AG04449 (cell line): ENCODE data around the gene TTLL11.

Source experiments
- CTCF ChIA-PET: fragments of 350-600 bp; formaldehyde crosslinking; extraction: SDS; loops from one replicate; lab custom pipeline; 2021; ENCODE audit warnings: antibody characterized with exemption; lab: Yijun Ruan, JAX
- POLR2A ChIA-PET: fragments of 400-600, 350-600 bp; formaldehyde crosslinking; extraction: SDS; loops from one replicate; lab custom pipeline; 2020; ENCODE audit warnings: antibody characterized with exemption, inconsistent platforms; lab: Yijun Ruan, JAX
- DNase-seq: peaks from one replicate; pipeline ENCODE4 v3.0.0-alpha.2; 2010; ENCODE audit warnings: low read depth, low spot score
- H3K4me3 ChIP-seq: 2 replicates; pipeline ENCODE4 v1.5.1; 2011; ENCODE audit warnings: low read depth, mild to moderate bottlenecking, control low read depth, low read length
- CTCF ChIP-seq: IDR thresholded peaks from one replicate; pipeline ENCODE4 v1.5.1; 2011; ENCODE audit warnings: mild to moderate bottlenecking, moderate library complexity, low read length, control low read depth, inconsistent platforms; ENCODE audit not compliant: insufficient read depth; ENCODE audit errors: missing control alignments

The TTLL11 gene

DNA sequence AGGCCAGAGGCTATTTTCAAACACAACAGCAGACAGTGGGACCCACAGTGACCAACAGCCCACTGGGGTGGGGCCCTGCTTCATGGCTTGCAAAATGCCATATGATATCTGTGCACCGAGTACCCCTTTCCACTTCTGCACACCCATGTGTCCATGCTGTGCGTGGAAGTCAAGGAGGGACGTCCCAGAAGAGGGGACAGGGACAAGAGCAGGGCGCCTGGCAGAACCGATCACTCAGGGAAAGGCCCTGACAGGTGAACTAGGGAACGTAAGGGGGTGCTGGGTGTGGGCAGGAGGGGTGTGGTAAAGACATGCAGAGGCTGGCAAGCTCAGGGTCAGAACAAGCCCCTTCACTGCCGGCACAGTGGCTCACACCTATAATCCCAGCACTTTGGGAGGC, 7.6 kb upstream of the TTLL11 start:
- no peak overlapping the region for H3K4me3 ChIP-seq
- no peak for TF ChIP-seq CTCF

GRCh38 chr9:122099271-122099869, 6.3 kb upstream of the TTLL11 start:
- H3K4me3 ChIP-seq: no peak overlapping the region

More for the DNA sequence above, 7.6 kb upstream of the TTLL11 start:
- DNase-seq: no peak
- POLR2A ChIA-PET: no interaction called here
- CTCF ChIA-PET: interaction anchor here (0.7 to 4.6 kb wide), 11 partner anchors 10 to 710 kb away, joined by 3 to 93 read pairs (median 4); no protein-coding TSS in a partner anchor

DNA sequence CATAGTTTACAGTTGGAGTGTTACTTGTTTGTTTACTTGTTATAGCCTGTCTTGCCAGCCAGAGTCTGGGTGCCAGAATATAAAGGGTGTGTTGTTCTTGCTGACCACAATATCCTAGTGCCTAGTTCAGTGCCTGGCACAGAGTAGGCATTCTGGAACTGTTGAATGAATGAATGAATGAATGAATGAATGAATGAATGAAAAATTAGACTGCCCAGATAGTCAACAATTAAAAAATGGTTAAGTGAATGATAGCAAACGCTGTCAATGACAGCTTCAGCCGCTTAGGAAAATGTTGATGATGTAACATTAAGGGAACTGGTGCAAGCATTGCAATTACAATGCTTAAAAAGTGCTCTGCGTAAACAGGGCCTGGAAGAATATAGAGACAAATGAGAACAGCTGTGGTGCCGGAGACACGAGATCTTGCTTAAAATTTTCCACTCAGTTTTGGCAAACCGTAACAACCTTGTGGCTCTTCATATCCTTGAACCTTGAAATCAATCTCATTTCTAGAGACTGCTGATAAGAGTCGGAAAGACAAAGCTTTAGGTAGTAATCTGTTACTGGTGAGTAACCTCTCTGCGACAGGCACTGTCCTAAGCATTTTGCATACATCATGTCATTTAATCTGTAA, 4.7 kb upstream of the TTLL11 start:
- CTCF ChIA-PET: interaction anchor here (0.7 to 10.2 kb wide), 38 partner anchors 9 to 719 kb away, joined by 3 to 692 read pairs (median 6); no protein-coding TSS in a partner anchor
- POLR2A ChIA-PET: no interaction called here
- TF ChIP-seq CTCF: no peak
- no peak for DNase-seq
- no peak overlapping the region for H3K4me3 ChIP-seq

More at GRCh38 chr9:122099271-122099869, 6.3 kb upstream of the TTLL11 start:
- POLR2A ChIA-PET: interaction anchor here (0.7 to 1.1 kb wide), 3 partner anchors 24 to 165 kb away, joined by 3 to 4 read pairs (median 3); partner anchors contain the start of genes MRRF and RBM18
- CTCF ChIA-PET: interaction anchor here (0.6 to 10.2 kb wide), 67 partner anchors 10 to 1269 kb away, joined by 3 to 692 read pairs (median 5); no protein-coding TSS in a partner anchor
- peak; percentile 73 for TF ChIP-seq CTCF
- no peak for DNase-seq

DNA sequence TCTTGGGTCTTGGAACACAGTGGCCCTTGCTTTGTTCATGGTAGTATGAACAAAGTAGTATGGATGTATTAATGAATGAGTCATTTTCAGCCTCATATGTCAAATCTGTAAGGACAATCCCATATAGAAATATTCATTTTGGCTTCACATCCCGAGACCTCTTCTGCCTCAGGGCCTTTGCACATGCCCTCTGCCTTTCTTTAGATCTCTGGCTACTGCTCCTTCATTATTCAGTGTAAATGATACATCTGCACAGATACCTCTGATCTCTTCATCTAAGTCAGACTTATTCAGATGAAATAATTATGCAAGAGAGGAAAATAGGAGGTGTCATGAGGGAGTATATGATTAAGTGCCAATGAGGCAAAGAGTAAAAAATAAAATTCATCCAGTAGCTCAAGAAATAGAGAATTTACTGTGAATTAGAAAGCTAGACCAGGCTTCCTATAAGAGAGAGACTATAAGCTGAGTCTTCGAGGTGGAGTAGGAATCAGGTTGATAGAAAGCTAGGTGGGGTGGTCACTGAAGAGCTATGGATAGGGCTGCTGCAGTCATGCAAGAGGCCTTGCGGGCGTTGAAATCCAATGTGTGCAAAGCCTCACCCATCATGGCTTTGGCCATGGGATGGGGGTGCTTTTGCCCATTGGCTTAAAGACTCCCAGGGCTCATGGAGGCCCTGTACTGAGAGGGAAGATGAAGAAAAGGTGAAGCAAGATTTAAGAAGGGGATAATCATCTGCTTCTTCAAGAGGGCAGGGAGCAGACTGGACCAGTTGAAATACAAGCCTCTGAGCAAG, 3.7 kb upstream of the TTLL11 start:
- ChIA-PET POLR2A (no interaction called here), CTCF (interaction anchor here (0.9 to 10.2 kb wide), 14 partner anchors 8 to 714 kb away, joined by 3 to 692 read pairs (median 18); no protein-coding TSS in a partner anchor)
- no peak for DNase-seq
- H3K4me3 ChIP-seq: no peak overlapping the region
- TF ChIP-seq CTCF: no peak

GRCh38 chr9:122095010-122095767, 2.1 kb upstream of the TTLL11 start:
- peak; percentile 67 for TF ChIP-seq CTCF
- CTCF ChIA-PET: interaction anchor here (0.6 to 10.2 kb wide), 24 partner anchors 9 to 724 kb away, joined by 3 to 692 read pairs (median 4); no protein-coding TSS in a partner anchor
- POLR2A ChIA-PET: no interaction called here
- H3K4me3 ChIP-seq: no peak overlapping the region
- DNase-seq: no peak
